GM21723 (cell line): ENCODE results near the gene CHRDL2.
"Not testable (repeated sequence)": the region's sequence is repeated elsewhere in the genome, so short reads cannot be mapped to it uniquely, and the experiment has no call there.

Source experiments
- ATAC-seq: cut with Tn5 transposase; IDR thresholded peaks from one replicate; pipeline ENCODE4 v1.9.1; 2021; ENCODE audit warnings: mild to moderate bottlenecking, moderate library complexity; ENCODE audit not compliant: unreplicated experiment

Gene CHRDL2

DNA sequence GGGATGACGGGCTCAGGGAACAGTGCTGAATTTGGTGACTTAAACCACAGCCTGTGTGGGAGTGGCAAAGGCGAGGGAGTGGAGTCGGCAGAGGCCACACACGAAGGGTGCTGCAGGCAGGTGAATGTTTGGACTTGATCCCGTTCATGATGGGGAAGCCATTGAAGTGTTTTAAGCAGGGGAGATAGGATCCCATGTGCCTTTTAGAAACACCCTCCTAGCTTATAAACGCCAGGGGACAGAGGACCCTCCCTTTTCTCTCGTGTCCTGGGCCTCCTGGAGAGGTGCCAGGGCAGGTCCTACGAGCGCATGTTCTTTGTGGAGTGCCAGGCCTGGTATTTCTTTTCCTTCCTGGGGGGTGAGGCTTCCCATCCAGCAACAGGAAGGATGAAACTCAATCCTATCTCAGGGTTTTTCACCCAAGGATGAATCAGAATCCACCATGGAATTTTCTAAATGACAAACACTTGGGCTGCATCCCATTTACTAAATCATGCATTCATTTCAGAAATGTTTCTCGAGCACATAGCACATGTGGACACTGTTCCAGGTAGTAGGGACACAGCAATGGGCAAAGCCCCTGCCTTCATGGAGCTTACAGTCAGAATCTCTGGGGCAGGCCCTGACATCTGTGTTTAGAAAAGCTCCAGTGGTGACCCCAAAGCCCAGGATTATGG, 59.6 kb downstream of the CHRDL2 start:
- ATAC-seq: no peak

GRCh38 chr11:74670171-74670570, 61.1 kb downstream of the CHRDL2 start:
- ATAC-seq: no peak

DNA sequence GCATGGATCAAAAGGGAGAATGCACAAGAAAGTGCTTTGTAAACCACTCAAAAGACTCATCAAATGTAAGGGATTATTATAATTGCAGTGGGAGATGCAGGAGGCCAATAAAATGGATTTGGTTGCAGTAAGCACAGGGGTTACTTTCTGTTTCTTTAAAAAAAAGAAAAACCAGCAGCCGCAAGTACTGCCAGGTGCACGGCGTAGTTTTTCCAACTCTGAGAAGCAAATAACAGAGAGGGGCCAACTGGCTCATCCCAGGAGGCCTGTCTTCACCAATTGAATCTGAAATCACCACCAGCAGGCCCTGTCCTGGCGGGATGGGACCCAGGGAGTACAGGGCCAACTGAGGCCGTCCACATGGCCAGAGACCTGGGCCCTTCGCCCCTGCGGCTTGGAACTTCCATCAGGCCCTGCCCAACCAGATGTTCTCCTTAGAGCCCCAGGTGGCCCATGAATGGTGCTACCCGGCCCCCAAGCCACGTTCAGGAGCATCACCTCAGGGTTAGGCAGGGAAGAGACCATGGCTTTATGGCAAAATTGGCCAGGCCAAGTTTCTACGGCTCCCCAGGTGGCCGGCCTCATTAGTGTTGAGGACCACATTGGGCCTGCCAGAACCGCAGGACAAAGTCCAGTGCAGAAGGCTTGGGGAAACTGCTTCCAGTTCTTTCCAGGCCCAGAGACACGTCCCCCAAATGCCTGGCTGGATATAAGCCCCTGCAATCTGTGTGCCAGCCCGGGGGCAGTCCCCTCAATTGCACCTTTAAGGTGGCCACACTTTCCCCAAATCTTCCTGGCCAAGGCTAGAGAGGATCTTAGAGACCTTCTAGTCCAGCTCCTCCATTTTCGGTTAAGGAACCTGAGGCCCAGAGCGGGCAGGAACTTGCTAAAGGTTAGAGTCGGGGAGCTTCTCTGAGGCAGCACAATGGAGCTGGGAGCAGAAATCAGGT, 61.7 kb downstream of the CHRDL2 start:
- no peak for ATAC-seq

GRCh38 chr11:74663315-74663714, 67.9 kb downstream of the CHRDL2 start:
- ATAC-seq: no peak

DNA sequence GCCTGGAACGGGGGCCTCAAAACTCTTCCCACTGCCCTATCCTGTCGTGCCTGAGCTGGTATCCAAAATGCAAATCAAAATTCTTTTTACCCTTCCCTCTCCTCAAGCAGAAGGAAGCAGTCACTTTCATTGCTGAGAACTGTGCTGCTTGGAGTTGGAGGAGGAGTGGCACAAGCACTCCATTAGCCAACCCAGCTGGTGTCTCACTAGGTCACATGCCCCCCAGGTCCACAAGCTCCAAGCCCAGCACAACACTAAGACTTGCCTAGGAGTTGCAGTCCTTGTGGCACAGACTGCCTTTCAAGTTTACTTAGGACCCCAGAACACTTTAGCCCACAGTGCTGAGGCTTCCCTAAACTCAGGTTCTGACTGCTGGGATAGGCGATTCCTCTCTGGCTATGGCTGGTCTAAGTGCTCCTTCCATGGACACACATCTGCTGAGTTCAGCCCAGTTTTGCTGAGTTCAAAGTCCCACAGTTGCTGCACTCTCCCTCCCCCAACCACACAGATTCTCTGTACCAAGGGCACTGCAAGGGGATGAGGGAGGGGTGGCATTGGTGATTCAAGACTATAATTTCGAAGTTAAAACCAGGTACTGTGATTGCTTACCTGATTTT, 68.6 kb downstream of the CHRDL2 start:
- no peak for ATAC-seq

DNA sequence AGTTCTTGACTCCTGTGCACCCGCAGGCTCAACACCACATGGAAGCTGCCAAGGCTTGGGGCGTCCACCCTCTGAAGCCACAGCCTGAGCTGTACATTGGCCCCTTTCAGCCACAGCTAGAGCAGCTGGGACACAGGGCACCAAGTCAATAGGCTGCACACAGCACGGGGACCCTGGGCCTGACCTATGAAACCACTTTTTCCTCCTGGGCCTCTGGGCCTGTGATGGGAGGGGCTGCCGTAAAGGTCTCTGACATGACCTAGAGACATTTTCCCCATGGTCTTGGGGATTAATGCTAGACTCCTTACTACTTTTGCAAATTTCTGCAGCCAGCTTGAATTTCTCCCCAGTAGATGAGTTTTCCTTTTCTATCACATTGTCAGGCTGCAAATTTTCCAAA, 72.1 kb downstream of the CHRDL2 start:
- not testable (repeated sequence) for ATAC-seq

DNA sequence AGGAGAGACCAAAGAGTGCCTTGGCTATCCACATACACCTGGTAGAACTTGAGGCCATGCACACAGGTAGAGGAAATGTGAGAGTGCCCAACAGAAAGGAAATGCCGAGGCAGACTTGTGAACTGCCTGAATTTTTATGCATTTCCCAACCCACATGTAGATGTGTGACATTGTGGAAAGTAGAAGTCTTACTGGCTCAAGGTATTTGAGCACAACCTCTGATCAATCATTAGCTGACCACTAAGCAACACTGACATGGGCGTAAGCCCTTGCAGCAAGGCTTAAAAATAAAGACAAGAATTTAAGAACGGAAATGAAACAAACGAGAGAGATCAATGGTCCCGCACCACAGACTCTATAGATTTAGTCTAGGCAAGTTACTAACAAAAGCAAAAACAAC, 76.2 kb downstream of the CHRDL2 start:
- ATAC-seq: no peak

DNA sequence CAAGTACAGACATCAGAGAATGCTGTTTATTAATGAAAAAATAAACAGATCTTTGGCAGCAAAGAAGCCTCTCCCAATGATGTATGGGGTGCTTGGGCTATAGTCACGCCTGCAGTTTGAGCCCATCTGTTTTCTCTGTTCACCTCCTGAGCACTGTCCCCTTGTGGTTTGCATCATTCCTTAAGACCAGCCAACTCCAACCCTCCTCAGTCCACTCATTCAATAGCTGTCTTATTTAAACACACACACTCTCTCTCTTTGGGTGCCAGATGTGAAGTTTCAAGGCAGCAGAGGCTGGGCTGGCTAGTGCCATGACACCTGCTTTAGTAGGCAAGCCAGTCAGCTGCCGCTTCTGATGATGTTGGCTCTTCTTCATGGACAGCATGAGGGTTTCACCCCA, 80.7 kb downstream of the CHRDL2 start:
- no peak for ATAC-seq

- no peak for ATAC-seq
These were observed 82.3 kb downstream of the CHRDL2 start for GRCh38 chr11:74648894-74649293.

GRCh38 chr11:74647831-74648230, 83.4 kb downstream of the CHRDL2 start:
- ATAC-seq: no peak

DNA sequence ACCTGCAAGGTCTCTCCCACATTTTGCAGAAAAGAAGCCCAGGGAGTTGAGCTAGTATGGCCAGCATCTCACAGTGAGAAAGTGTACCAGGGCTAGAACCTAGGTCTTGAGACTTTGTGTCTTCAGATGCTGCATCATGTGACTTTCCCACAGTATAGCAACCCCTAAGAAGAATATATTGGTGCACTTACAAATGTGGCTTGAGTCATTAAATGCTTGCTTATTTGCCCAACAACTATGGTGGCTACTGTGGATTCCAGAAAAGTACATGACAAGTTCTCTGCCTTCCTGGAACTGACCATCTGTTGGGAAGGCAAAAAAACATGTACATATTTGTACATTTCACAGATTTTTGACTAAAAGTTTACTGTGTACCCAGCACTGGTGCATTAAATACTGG, 83.8 kb downstream of the CHRDL2 start:
- no peak for ATAC-seq

DNA sequence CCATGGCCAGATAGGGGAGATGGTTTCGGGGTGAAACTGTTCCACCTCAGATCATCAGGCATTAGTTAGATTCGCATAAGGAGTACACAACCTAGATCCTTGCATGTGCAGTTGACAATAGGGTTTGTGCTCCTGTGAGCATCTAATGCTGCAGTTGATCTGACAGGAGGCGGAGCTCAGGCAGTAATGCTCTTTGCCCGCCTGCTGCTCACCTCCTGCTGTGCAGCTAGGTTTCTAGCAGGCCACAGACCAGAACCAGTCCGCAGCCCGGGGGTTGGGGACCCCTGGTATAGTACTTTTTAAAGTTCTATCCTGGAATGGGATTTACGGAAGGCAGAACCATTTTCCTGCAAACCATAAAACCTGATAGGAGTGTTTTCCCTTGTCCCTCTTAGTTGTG, 84.3 kb downstream of the CHRDL2 start:
- ATAC-seq: no peak
